SU-DHL-6 (cell line): Measurements from ENCODE around the gene PRKCE.

Experiments
- H2AFZ ChIP-seq: fragments of 200-600 bp; sonication (generic); 2 replicates; pipeline ENCODE4 v1.6.1; 2014; ENCODE audit warnings: low read depth, mild to moderate bottlenecking, moderate library complexity, mixed read lengths, antibody characterized with exemption, low read length; ENCODE audit not compliant: severe bottlenecking
- H3F3A ChIP-seq: fragments of 200-600 bp; shearing (Covaris generic); 2 replicates; pipeline ENCODE4 v1.6.0; 2016; ENCODE audit warnings: antibody characterized with exemption, mild to moderate bottlenecking; ENCODE audit not compliant: insufficient read depth
- H3K27ac ChIP-seq: fragments of 200-600 bp; sonication (generic); 2 replicates; pipeline ENCODE4 v1.5.1; 2016; ENCODE audit warnings: low read depth, mild to moderate bottlenecking, low read length, moderate library complexity, mixed read lengths
- H3K27me3 ChIP-seq: fragments of 200-600 bp; sonication (generic), shearing (Covaris generic); 2 replicates; pipeline ENCODE4 v1.6.0; 2014; ENCODE audit warnings: mild to moderate bottlenecking, low read length
- H3K36me3 ChIP-seq: fragments of 200-600 bp; sonication (generic); 2 replicates; pipeline ENCODE4 v1.6.1; 2014; ENCODE audit warnings: mild to moderate bottlenecking, low read length, mixed read lengths
- H3K4me2 ChIP-seq: fragments of 300-600, 200-600 bp; shearing (Covaris generic), sonication (generic); 2 replicates; pipeline ENCODE4 v1.6.0; 2014; ENCODE audit warnings: low read length, low read depth, mild to moderate bottlenecking; ENCODE audit not compliant: poor library complexity, severe bottlenecking
- H3K4me3 ChIP-seq: fragments of 200-600 bp; sonication (generic); 2 replicates; pipeline ENCODE4 v1.5.1; 2014; ENCODE audit warnings: antibody characterized with exemption, low read length, mild to moderate bottlenecking, mixed read lengths; ENCODE audit not compliant: insufficient read depth, poor library complexity, severe bottlenecking
- H3K79me2 ChIP-seq: fragments of 200-600 bp; sonication (generic); 2 replicates; pipeline ENCODE4 v1.6.1; 2014; ENCODE audit warnings: mild to moderate bottlenecking, low read length, moderate library complexity; ENCODE audit not compliant: insufficient read depth
- H3K9ac ChIP-seq: fragments of 200-600 bp; sonication (generic); 2 replicates; pipeline ENCODE4 v1.7.0; 2014; ENCODE audit warnings: mild to moderate bottlenecking, low read length
- H3K9me2 ChIP-seq: fragments of 200-600 bp; sonication (generic); replicated peaks from 2 replicates; pipeline ENCODE4 v1.6.1; 2014; ENCODE audit warnings: low read length; ENCODE audit not compliant: insufficient read depth
- H3K9me3 ChIP-seq: fragments of 200-600 bp; sonication (generic); 2 replicates; pipeline ENCODE4 v1.6.1; 2014; ENCODE audit warnings: low read length, mixed read lengths; ENCODE audit not compliant: insufficient read depth
- H4K20me1 ChIP-seq: fragments of 200-600 bp; sonication (generic); 2 replicates; pipeline ENCODE4 v1.6.1; 2014; ENCODE audit warnings: low read depth, mild to moderate bottlenecking, antibody characterized with exemption, low read length, moderate library complexity, mixed read lengths
- EZH2phosphoT487 ChIP-seq: fragments of 200-600 bp; sonication (generic), shearing (Covaris generic); conservative IDR thresholded peaks from 2 replicates; pipeline ENCODE4 v1.6.1; 2018; ENCODE audit warnings: mild to moderate bottlenecking, antibody characterized with exemption, low read length, moderate library complexity, mixed read lengths
- TF ChIP-seq, protein P1 (sequence below): fragments of 200-600 bp; sonication (generic); IDR thresholded peaks from one replicate; pipeline ENCODE4 v1.5.1; 2017; ENCODE audit warnings: antibody characterized with exemption, mild to moderate bottlenecking, low read length, moderate library complexity; ENCODE audit not compliant: insufficient read depth, poor library complexity, severe bottlenecking

PRKCE gene

DNA sequence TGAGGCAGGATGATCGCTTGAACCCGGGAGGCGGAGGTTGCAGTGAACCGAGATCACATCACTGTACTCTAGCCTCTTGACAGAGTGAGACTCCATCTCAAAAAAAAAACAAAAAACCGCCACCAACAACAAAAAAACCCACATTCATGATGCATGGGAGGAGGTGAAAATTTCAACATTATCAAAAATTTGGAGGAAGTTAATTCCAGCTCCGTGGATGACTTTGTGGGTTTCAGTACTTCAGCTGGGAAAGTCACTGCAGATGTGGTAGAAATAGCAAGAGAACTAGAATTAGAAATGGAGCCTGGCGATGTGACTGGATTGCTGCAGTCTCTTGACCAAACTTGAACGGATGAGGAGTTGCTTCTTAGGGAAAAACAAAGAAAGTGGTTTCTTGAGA lies 74.3 kb downstream of the PRKCE start:
- Histone ChIP-seq H2AFZ (no peak overlapping the region), H3K9me2 (no peaks in the 10 kb centered on the region), H3K79me2 (no peaks in the 10 kb centered on the region)

DNA sequence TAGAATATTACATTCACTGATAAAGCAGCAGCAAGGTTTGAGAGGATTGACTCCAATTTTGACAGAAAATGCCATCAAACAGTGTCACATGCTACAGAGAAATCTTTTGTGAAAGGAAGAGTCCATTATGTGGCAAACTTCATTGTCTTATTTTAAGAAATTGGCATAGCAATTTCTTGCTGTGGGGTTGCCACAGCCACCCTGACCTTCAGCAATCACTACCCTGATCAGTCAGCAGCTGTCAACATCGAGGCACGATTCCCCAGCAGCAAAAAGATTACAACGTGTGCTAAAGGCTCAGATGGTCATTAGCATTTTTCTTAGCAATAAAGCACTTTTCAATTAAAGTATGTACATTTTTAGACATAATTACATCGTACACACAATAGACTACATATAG lies 74.7 kb downstream of the PRKCE start:
- H3K4me3 ChIP-seq = no peak overlapping the region
- H3K9ac ChIP-seq = no peak overlapping the region
- H3K9me3 ChIP-seq = no peaks in the 10 kb centered on the region
- no peaks in the 10 kb centered on the region for H3K36me3 ChIP-seq
- no peak overlapping the region for H3K4me2 ChIP-seq
- H3K27ac ChIP-seq = no peak overlapping the region
- H4K20me1 ChIP-seq = no peaks in the 10 kb centered on the region
- no peaks in the 10 kb centered on the region for H3F3A ChIP-seq
- TF ChIP-seq EZH2phosphoT487 = no peak
- TF ChIP-seq, protein P1, sequence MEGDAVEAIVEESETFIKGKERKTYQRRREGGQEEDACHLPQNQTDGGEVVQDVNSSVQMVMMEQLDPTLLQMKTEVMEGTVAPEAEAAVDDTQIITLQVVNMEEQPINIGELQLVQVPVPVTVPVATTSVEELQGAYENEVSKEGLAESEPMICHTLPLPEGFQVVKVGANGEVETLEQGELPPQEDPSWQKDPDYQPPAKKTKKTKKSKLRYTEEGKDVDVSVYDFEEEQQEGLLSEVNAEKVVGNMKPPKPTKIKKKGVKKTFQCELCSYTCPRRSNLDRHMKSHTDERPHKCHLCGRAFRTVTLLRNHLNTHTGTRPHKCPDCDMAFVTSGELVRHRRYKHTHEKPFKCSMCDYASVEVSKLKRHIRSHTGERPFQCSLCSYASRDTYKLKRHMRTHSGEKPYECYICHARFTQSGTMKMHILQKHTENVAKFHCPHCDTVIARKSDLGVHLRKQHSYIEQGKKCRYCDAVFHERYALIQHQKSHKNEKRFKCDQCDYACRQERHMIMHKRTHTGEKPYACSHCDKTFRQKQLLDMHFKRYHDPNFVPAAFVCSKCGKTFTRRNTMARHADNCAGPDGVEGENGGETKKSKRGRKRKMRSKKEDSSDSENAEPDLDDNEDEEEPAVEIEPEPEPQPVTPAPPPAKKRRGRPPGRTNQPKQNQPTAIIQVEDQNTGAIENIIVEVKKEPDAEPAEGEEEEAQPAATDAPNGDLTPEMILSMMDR = no peak
- H3K27me3 ChIP-seq = no peaks in the 10 kb centered on the region
- no peak overlapping the region for H2AFZ ChIP-seq
- no peaks in the 10 kb centered on the region for H3K79me2 ChIP-seq
- no peaks in the 10 kb centered on the region for H3K9me2 ChIP-seq

More for the DNA sequence above, 74.3 kb downstream of the PRKCE start:
- no peak overlapping the region for H3K27ac ChIP-seq
- no peaks in the 10 kb centered on the region for H4K20me1 ChIP-seq
- TF ChIP-seq EZH2phosphoT487 = no peak
- TF ChIP-seq, protein P1 = no peak
- no peaks in the 10 kb centered on the region for H3F3A ChIP-seq
- H3K9ac ChIP-seq = no peak overlapping the region
- no peaks in the 10 kb centered on the region for H3K36me3 ChIP-seq
- no peaks in the 10 kb centered on the region for H3K27me3 ChIP-seq
- H3K4me2 ChIP-seq = no peak overlapping the region
- H3K9me3 ChIP-seq = no peaks in the 10 kb centered on the region
- H3K4me3 ChIP-seq = no peak overlapping the region

DNA sequence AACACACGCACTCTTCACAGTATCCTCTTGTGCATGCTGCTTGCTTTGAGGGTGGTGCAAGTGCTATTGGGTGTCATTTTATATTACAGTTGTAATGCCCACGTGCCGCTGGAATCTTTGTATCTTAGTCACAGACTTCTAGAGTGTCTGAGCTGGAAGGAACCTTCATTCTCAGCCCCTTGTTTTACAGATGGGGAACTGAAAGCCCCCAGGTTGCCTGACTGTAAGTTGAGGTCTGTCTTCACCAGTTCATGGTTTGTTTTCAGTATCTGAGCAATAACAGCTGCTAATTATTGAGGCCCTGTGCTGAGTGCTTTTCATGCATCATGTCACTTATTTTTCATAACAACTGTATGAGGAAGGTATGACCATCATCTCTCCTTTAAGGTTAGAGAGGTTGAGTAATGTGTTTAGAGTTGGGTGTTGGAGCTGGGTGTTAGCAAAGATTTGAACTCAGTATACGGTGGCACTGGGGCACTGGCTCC lies 77.0 kb downstream of the PRKCE start:
- H4K20me1 ChIP-seq = no peaks in the 10 kb centered on the region
- no peak overlapping the region for H3K9ac ChIP-seq
- no peaks in the 10 kb centered on the region for H3K9me2 ChIP-seq
- no peaks in the 10 kb centered on the region for H3F3A ChIP-seq
- peak overlapping the region; percentile 59 for H3K27ac ChIP-seq
- H3K9me3 ChIP-seq = no peaks in the 10 kb centered on the region
- no peak overlapping the region for H2AFZ ChIP-seq
- TF ChIP-seq EZH2phosphoT487 = no peak
- TF ChIP-seq, protein P1 = no peak
- no peaks in the 10 kb centered on the region for H3K27me3 ChIP-seq
- H3K4me2 ChIP-seq = no peak overlapping the region
- H3K36me3 ChIP-seq = no peaks in the 10 kb centered on the region
- H3K79me2 ChIP-seq = no peaks in the 10 kb centered on the region
- no peak overlapping the region for H3K4me3 ChIP-seq
